OCI-LY1 (cell line): Measurements from ENCODE around the gene PPP1CB.
"Not testable (repeated sequence)": the region's sequence is repeated elsewhere in the genome, so short reads cannot be mapped to it uniquely, and the experiment has no call there.

ENCODE experiments used
- EZH2 ChIP-seq: fragments of 200-600 bp; sonication (generic), shearing (Covaris generic); IDR thresholded peaks from 2 replicates; pipeline ENCODE4 v1.8.0; 2017; ENCODE audit warnings: borderline replicate concordance, mixed run types, mild to moderate bottlenecking, antibody characterized with exemption, low read length, moderate library complexity, mixed read lengths
- TF ChIP-seq, protein P1 (sequence below): fragments of 200-600 bp; sonication (generic), shearing (Covaris generic); IDR thresholded peaks from 2 replicates; pipeline ENCODE4 v1.5.1; 2017; ENCODE audit warnings: mild to moderate bottlenecking, antibody characterized with exemption, low read length, moderate library complexity, mixed read lengths

DNA sequence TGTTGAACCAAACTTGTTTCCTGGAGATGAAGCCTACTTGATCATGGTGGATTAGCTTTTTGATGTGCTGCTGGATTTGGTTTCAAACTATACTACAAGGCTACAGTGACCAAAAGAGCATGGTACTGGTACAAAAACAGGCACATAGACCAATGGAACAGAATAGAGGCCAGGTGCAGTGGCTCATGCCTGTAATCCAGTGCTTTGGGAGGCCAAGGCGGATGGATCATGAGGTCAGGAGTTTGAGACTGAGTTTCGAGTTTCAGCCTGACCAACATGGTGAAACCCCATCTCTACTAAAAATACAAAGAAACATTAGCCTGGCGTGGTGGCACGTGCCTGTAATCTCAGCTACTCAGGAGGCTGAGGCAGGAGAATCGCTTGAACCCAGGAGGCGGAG is 9.0 kb upstream of the PPP1CB start:
- TF ChIP-seq, protein P1, sequence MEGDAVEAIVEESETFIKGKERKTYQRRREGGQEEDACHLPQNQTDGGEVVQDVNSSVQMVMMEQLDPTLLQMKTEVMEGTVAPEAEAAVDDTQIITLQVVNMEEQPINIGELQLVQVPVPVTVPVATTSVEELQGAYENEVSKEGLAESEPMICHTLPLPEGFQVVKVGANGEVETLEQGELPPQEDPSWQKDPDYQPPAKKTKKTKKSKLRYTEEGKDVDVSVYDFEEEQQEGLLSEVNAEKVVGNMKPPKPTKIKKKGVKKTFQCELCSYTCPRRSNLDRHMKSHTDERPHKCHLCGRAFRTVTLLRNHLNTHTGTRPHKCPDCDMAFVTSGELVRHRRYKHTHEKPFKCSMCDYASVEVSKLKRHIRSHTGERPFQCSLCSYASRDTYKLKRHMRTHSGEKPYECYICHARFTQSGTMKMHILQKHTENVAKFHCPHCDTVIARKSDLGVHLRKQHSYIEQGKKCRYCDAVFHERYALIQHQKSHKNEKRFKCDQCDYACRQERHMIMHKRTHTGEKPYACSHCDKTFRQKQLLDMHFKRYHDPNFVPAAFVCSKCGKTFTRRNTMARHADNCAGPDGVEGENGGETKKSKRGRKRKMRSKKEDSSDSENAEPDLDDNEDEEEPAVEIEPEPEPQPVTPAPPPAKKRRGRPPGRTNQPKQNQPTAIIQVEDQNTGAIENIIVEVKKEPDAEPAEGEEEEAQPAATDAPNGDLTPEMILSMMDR: not testable (repeated sequence)
- TF ChIP-seq EZH2: not testable (repeated sequence)
